ENCODE data around the gene RNASE7.

The RNASE7 gene

DNA sequence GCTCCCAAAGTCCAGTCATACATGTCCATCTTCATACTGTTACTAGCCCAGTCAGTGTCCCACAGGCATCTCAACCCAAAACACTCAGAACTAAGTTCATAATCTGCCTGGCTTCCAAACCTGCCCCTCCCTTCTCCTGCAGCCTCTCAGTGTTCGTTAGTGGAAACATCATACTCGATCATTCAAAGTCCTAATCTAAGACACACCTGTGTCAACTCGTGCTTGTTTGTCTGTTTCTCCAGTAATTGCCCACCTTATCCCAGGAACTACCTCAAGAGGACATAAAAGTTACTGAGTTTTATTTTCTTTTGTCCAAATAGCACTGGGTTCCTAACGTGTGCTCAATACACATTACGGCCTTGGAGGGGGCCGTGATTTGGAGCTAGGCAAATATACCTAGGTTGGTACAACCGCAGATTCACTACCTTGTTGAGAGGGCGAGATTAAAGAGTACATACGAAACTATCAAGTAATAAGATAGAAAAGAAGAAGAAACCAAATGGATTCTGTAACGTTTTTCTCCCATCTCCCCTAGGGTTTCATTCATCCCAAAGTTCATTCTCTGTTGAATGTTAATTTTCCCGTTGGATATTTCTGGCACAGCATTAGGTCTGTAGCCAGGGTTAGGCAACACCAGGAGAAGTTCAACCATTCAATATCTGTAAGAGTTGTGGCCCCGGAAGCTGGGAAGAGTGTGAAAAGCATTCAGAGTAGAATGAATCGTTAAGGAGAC, 18.6 kb downstream of the RNASE7 start:
- Histone ChIP-seq H3K27me3 (ENCODE audit: low read depth, low read length) (peaks cover 55% of the 10 kb centered on the region), H3K9me3 (ENCODE audit: insufficient read depth, low read length) (no peaks in the 10 kb centered on the region), H2AFZ (ENCODE audit: low read depth, low read length) (no peak overlapping the region), H3K4me1 (ENCODE audit: low read length) (no peaks in the 10 kb centered on the region), H3K4me3 (ENCODE audit: low read length) (no peak overlapping the region), H4K20me1 (ENCODE audit: insufficient read depth, low read length) (no peaks in the 10 kb centered on the region), H3K27ac (ENCODE audit: low read length) (no peak overlapping the region), H3K4me2 (ENCODE audit: low read length) (no peak overlapping the region), H3K79me2 (ENCODE audit: low read length) (no peaks in the 10 kb centered on the region), H3K36me3 (replicated peaks; ENCODE audit: low read depth, low read length) (no peaks in the 10 kb centered on the region), H3K9ac (ENCODE audit: low read length) (no peak overlapping the region)
- TF ChIP-seq EZH2phosphoT487 (IDR thresholded peaks at IDR 0.05; ENCODE audit: low read depth), result no peak
- TF ChIP-seq, protein P1, sequence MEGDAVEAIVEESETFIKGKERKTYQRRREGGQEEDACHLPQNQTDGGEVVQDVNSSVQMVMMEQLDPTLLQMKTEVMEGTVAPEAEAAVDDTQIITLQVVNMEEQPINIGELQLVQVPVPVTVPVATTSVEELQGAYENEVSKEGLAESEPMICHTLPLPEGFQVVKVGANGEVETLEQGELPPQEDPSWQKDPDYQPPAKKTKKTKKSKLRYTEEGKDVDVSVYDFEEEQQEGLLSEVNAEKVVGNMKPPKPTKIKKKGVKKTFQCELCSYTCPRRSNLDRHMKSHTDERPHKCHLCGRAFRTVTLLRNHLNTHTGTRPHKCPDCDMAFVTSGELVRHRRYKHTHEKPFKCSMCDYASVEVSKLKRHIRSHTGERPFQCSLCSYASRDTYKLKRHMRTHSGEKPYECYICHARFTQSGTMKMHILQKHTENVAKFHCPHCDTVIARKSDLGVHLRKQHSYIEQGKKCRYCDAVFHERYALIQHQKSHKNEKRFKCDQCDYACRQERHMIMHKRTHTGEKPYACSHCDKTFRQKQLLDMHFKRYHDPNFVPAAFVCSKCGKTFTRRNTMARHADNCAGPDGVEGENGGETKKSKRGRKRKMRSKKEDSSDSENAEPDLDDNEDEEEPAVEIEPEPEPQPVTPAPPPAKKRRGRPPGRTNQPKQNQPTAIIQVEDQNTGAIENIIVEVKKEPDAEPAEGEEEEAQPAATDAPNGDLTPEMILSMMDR (IDR thresholded peaks at IDR 0.05; ENCODE audit: low read depth, low read length), result no peak

DNA sequence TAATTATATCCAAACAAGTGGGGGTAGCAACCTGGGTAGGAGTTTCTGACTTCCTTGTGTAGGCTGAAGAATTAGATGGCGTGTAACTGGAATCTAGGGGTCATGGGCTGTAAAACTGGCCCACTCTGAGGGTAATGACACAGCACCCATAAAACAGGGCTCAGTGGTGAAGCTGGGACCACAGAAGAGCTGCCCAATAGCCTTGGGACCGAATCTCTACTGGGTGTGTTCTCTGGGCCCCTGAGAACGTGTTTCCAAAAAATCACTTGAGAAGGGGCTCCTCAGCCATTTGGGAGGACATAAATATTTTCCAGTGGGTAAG, 19.1 kb downstream of the RNASE7 start:
- Histone ChIP-seq H3K9ac (ENCODE audit: low read length) (no peak overlapping the region), H3K9me3 (ENCODE audit: insufficient read depth, low read length) (no peaks in the 10 kb centered on the region), H3K27ac (ENCODE audit: low read length) (no peak overlapping the region), H3K4me1 (ENCODE audit: low read length) (no peaks in the 10 kb centered on the region), H3K79me2 (ENCODE audit: low read length) (no peaks in the 10 kb centered on the region), H3K36me3 (replicated peaks; ENCODE audit: low read depth, low read length) (no peaks in the 10 kb centered on the region), H4K20me1 (ENCODE audit: insufficient read depth, low read length) (no peaks in the 10 kb centered on the region), H3K4me3 (ENCODE audit: low read length) (no peak overlapping the region), H3K27me3 (ENCODE audit: low read depth, low read length) (peaks cover 58% of the 10 kb centered on the region), H2AFZ (ENCODE audit: low read depth, low read length) (no peak overlapping the region), H3K4me2 (ENCODE audit: low read length) (no peak overlapping the region)
- TF ChIP-seq, protein P1 (IDR thresholded peaks at IDR 0.05; ENCODE audit: low read depth, low read length), result no peak
- no peak for TF ChIP-seq EZH2phosphoT487 (IDR thresholded peaks at IDR 0.05; ENCODE audit: low read depth)

DNA sequence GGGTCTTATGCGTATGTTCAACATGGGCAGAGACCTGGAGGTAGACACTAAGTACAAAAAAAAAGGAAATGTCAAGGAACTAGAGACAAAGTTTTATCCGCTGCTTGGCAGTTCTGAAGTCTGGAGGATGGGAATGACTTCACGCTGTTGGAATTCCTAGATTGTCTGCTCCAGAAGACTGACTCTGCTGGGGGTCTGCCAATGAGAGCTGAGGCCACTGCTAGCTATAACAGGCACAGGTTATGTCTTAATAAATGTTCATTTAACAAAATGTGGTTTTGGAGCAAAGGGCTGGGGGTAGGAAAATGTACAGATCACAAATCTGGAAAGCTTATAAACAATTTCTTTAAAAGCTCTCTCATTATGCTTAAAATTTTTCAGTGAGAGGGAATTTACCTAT, 21.3 kb downstream of the RNASE7 start:
- H4K20me1 ChIP-seq (ENCODE audit: insufficient read depth, low read length), result no peaks in the 10 kb centered on the region
- H3K9ac ChIP-seq (ENCODE audit: low read length), result no peak overlapping the region
- H3K4me2 ChIP-seq (ENCODE audit: low read length), result no peak overlapping the region
- H3K27ac ChIP-seq (ENCODE audit: low read length), result no peak overlapping the region
- H3K27me3 ChIP-seq (ENCODE audit: low read depth, low read length), result peaks cover 72% of the 10 kb centered on the region
- TF ChIP-seq, protein P1 (IDR thresholded peaks at IDR 0.05; ENCODE audit: low read depth, low read length), result no peak
- no peak for TF ChIP-seq EZH2phosphoT487 (IDR thresholded peaks at IDR 0.05; ENCODE audit: low read depth)
- H3K9me3 ChIP-seq (ENCODE audit: insufficient read depth, low read length), result no peaks in the 10 kb centered on the region
- H3K79me2 ChIP-seq (ENCODE audit: low read length), result no peaks in the 10 kb centered on the region
- no peak overlapping the region for H3K4me3 ChIP-seq (ENCODE audit: low read length)
- no peak overlapping the region for H2AFZ ChIP-seq (ENCODE audit: low read depth, low read length)
- peaks cover 13% of the 10 kb centered on the region for H3K4me1 ChIP-seq (ENCODE audit: low read length)
- H3K36me3 ChIP-seq (replicated peaks; ENCODE audit: low read depth, low read length), result no peaks in the 10 kb centered on the region

DNA sequence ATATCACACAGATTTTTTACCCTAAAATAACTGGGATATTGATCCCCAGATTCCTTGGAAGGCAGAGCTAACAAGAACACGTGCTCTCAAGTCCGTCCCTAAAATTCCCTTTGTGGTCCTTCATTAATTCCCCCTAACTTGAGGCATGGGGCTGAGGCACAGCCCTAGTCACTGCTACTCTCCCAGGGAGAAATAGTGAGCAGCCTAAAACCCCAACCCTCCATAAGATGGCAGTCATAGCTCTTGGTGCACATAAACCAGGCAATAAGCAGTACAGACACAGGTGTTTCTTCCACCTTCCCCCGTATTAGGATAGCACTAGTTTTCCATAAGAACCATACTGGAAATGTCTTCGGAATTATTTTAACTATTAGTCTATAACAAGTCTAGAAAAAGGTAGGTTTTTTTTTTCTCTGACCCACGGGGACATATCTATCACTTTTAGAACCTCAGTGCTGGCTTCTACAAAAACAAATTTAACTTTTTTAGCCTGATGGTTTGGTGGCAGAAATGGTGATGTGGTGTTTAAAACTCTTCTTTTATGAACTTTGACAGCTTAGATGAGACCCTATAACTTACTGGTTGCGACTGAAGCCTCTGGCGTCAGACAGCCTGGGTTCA, 24.8 kb downstream of the RNASE7 start:
- Histone ChIP-seq H3K36me3 (replicated peaks; ENCODE audit: low read depth, low read length) (no peaks in the 10 kb centered on the region), H3K4me3 (ENCODE audit: low read length) (no peak overlapping the region), H3K27ac (ENCODE audit: low read length) (no peak overlapping the region), H3K9ac (ENCODE audit: low read length) (no peak overlapping the region), H4K20me1 (ENCODE audit: insufficient read depth, low read length) (no peaks in the 10 kb centered on the region), H3K27me3 (ENCODE audit: low read depth, low read length) (peaks cover 64% of the 10 kb centered on the region), H3K4me2 (ENCODE audit: low read length) (peak overlapping the region; percentile 22; the same call in 1 of the 2 replicates), H3K4me1 (ENCODE audit: low read length) (peaks cover 30% of the 10 kb centered on the region), H3K9me3 (ENCODE audit: insufficient read depth, low read length) (no peaks in the 10 kb centered on the region), H3K79me2 (ENCODE audit: low read length) (no peaks in the 10 kb centered on the region), H2AFZ (ENCODE audit: low read depth, low read length) (no peak overlapping the region)
- no peak for TF ChIP-seq EZH2phosphoT487 (IDR thresholded peaks at IDR 0.05; ENCODE audit: low read depth)
- TF ChIP-seq, protein P1 (IDR thresholded peaks at IDR 0.05; ENCODE audit: low read depth, low read length), result peak; percentile 68

All from OCI-LY3 (cell line).